ENCODE data around the gene ARHGEF11.

DNA sequence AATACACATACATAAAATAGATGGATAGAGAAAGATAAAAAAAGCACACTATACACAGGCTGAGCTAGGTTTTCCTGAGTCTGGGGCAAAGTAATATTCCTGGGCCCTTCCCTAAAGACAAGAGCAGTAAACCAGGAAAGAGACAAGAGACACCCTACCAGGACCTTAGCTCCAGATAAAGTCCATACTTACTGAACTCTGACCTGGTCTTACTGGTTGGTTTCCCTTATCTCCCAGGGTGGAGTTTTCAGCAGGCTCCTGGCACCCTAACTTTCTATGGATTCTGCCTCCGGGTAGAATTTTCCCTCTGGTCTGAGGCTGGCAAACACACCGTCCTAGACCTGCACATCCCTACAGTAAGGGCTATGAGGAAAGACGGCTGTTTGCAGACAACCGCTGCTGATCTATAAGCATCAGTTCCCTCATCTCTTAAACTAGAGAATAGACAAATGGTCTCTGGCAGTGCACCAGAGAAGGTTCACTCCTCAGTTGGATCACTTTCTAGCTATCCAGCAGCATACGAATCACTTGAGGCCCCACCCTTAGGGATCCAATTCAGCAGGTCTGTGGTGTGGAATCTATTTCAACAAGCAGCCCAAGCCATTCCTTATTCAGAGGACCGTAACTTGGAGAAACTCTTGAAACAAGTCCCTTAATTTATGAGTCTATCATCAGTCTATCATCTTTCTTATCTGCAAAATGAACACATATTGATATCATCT lies 52.0 kb downstream of the ARHGEF11 start:
- TF ChIP-seq CTCF (optimal IDR thresholded peaks at IDR 0.05 in 1 of 3, IDR thresholded peaks at IDR 0.05 in 1 of 3, conservative IDR thresholded peaks at IDR 0.05 in 1 of 3; ENCODE audit: extremely low read depth in 1 of 3, insufficient read depth in 2 of 3, low read length in 3 of 3) (no peak), EZH2 (IDR thresholded peaks at IDR 0.05; ENCODE audit: low read length) (no peak)
